Hepatic stellate cell (primary cell): ENCODE measurements around the gene BHLHE23.

Source experiments
- DNase-seq: peaks from one replicate; pipeline ENCODE4 v3.0.0; 2011; ENCODE audit warnings: low spot score

Gene BHLHE23

GRCh38 chr20:62991196-62991807 is 15.5 kb downstream of the BHLHE23 start:
- no peak for DNase-seq

- no peak for DNase-seq
Observed at GRCh38 chr20:62990306-62990825, 16.4 kb downstream of the BHLHE23 start.

- no peak for DNase-seq
Observed at GRCh38 chr20:62989201-62989601, 17.6 kb downstream of the BHLHE23 start.

GRCh38 chr20:62987114-62987513 is 19.6 kb downstream of the BHLHE23 start:
- no peak for DNase-seq

GRCh38 chr20:62986257-62986800 is 20.4 kb downstream of the BHLHE23 start:
- DNase-seq: no peak

GRCh38 chr20:62985444-62985778 is 21.4 kb downstream of the BHLHE23 start:
- no peak for DNase-seq

GRCh38 chr20:62984666-62985443 is 21.9 kb downstream of the BHLHE23 start:
- no peak for DNase-seq

GRCh38 chr20:62983210-62983609 is 23.6 kb downstream of the BHLHE23 start:
- no peak for DNase-seq

GRCh38 chr20:62982124-62983075 is 24.4 kb downstream of the BHLHE23 start:
- DNase-seq: no peak

GRCh38 chr20:62980970-62981369 is 25.8 kb downstream of the BHLHE23 start:
- no peak for DNase-seq

GRCh38 chr20:62980380-62980960 is 26.3 kb downstream of the BHLHE23 start:
- DNase-seq: no peak

- DNase-seq: no peak
Observed at GRCh38 chr20:62979876-62980373, 26.8 kb downstream of the BHLHE23 start.

GRCh38 chr20:62979310-62979709 is 27.5 kb downstream of the BHLHE23 start:
- no peak for DNase-seq

- DNase-seq: no peak
Observed at GRCh38 chr20:62978561-62978943, 28.2 kb downstream of the BHLHE23 start.

- DNase-seq: no peak
Observed at GRCh38 chr20:62977613-62978560, 28.9 kb downstream of the BHLHE23 start.

GRCh38 chr20:62976886-62977285 is 29.9 kb downstream of the BHLHE23 start:
- DNase-seq: no peak

- no peak for DNase-seq
Observed at GRCh38 chr20:62975812-62976508, 30.8 kb downstream of the BHLHE23 start.

- no peak for DNase-seq
Observed at GRCh38 chr20:62975251-62975760, 31.5 kb downstream of the BHLHE23 start.
